Measurements from ENCODE around the gene DMAP1.

DNA sequence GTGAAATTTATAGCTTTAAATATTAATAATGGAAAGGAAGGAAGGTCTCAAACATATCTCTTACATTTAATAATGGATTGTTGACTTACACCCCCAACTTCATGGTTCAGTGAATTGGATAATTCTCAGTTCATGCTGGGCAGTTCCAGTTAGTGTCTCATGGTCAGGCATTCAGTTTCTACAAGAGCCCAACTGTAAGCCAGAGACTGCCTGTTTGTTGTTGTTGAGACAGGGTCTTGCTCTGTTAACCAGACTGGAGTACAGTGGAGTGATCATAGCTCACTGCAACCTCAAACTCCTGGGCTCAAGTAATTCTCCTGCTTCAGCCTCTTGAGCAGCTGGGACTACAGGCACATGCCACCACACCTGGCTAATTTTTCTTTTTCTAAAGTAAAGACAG, 5.0 kb upstream of the DMAP1 start:
- no peak for TF ChIP-seq CTCF (IDR thresholded peaks at IDR 0.05)
- no peak for TF ChIP-seq POLR2AphosphoS5 (IDR thresholded peaks at IDR 0.05; ENCODE audit: low read depth, low read length)

Measured in Panc1 (cell line).